GM19468 (cell line): Measurements from ENCODE around the gene PITRM1.

Experiments used
- ATAC-seq: cut with Tn5 transposase; IDR thresholded peaks from one replicate; pipeline ENCODE4 v1.9.1; 2021; ENCODE audit warnings: mild to moderate bottlenecking, moderate library complexity, moderate number of reproducible peaks; ENCODE audit not compliant: unreplicated experiment; ENCODE audit errors: extremely low read depth

The PITRM1 gene

GRCh38 chr10:3143366-3143765, 29.2 kb downstream of the PITRM1 start:
- ATAC-seq, result no peak

- no peak for ATAC-seq
These were observed 30.3 kb downstream of the PITRM1 start for GRCh38 chr10:3142146-3142875.

- ATAC-seq, result no peak
These were observed 31.1 kb downstream of the PITRM1 start for GRCh38 chr10:3141351-3142005.

GRCh38 chr10:3140280-3140679, 32.3 kb downstream of the PITRM1 start:
- no peak for ATAC-seq

- ATAC-seq, result no peak
These were observed 33.2 kb downstream of the PITRM1 start for GRCh38 chr10:3139216-3139910.

GRCh38 chr10:3137958-3138726, 34.4 kb downstream of the PITRM1 start:
- ATAC-seq, result no peak

GRCh38 chr10:3136763-3137611, 35.6 kb downstream of the PITRM1 start:
- ATAC-seq, result no peak

- no peak for ATAC-seq
These were observed 36.2 kb downstream of the PITRM1 start for GRCh38 chr10:3136336-3136735.

- ATAC-seq, result no peak
These were observed 37.6 kb downstream of the PITRM1 start for GRCh38 chr10:3135006-3135405.

GRCh38 chr10:3133948-3134347, 38.6 kb downstream of the PITRM1 start:
- no peak for ATAC-seq

GRCh38 chr10:3132036-3133025, 40.3 kb downstream of the PITRM1 start:
- no peak for ATAC-seq

GRCh38 chr10:3131098-3131497, 41.5 kb downstream of the PITRM1 start:
- ATAC-seq, result no peak

GRCh38 chr10:3129581-3130340, 42.8 kb downstream of the PITRM1 start:
- no peak for ATAC-seq

GRCh38 chr10:3128379-3129130, 44.0 kb downstream of the PITRM1 start:
- ATAC-seq, result no peak

- no peak for ATAC-seq
These were observed 44.7 kb downstream of the PITRM1 start for GRCh38 chr10:3127921-3128320.

- no peak for ATAC-seq
These were observed 45.7 kb downstream of the PITRM1 start for GRCh38 chr10:3126741-3127346.

- ATAC-seq, result no peak
These were observed 46.3 kb downstream of the PITRM1 start for GRCh38 chr10:3126249-3126648.
